Osteocyte (in vitro differentiated cells): ENCODE data around the gene AP5M1. TPM values are rescaled to one million over a fixed set of nuclear protein-coding genes. Genes with fewer than 3 reads are reported as not detected.
A peak's percentile ranks its signal among the peaks of the same experiment; 100 is the strongest.
"Not testable (repeated sequence)": the region's sequence is repeated elsewhere in the genome, so short reads cannot be mapped to it uniquely, and the experiment has no call there.

ENCODE experiments used
- DNase-seq: peaks from one replicate; pipeline ENCODE4 v3.0.0; 2021; ENCODE audit warnings: mixed read lengths; ENCODE audit not compliant: unreplicated experiment; ENCODE audit errors: extremely low spot score
- H3K27ac Mint-ChIP-seq: one replicate; pipeline ENCODE4 v1.8.0; 2021; ENCODE audit warnings: mild to moderate bottlenecking, mixed read lengths; ENCODE audit not compliant: unreplicated experiment
- H3K27me3 Mint-ChIP-seq: one replicate; pipeline ENCODE4 v1.8.0; 2021; ENCODE audit warnings: mixed read lengths; ENCODE audit not compliant: unreplicated experiment
- H3K36me3 Mint-ChIP-seq: one replicate; pipeline ENCODE4 v1.8.0; 2021; ENCODE audit warnings: mixed read lengths; ENCODE audit not compliant: unreplicated experiment
- H3K4me1 Mint-ChIP-seq: one replicate; pipeline ENCODE4 v1.8.0; 2021; ENCODE audit warnings: mixed read lengths; ENCODE audit not compliant: unreplicated experiment
- H3K4me3 Mint-ChIP-seq: one replicate; pipeline ENCODE4 v1.8.0; 2021; ENCODE audit warnings: mild to moderate bottlenecking, moderate library complexity, mixed read lengths; ENCODE audit not compliant: unreplicated experiment
- H3K9me3 Mint-ChIP-seq: one replicate; pipeline ENCODE4 v1.8.0; 2021; ENCODE audit warnings: mixed read lengths; ENCODE audit not compliant: unreplicated experiment
- total RNA-seq: library from RNA; stranded (reverse); gene quantifications from 2 replicates; pipeline ENCODE4 v1.2.1, GENCODE V29; 2021
- TF ChIP-seq, protein P1 (sequence below): fragments of 200-600 bp; sonication (generic); IDR thresholded peaks from 2 replicates; pipeline ENCODE4 v1.5.0; 2021; ENCODE audit warnings: antibody characterized with exemption, mild to moderate bottlenecking, moderate library complexity

The AP5M1 gene
- total RNA-seq, 1 donor from 2014 or later: 36.0 TPM

DNA sequence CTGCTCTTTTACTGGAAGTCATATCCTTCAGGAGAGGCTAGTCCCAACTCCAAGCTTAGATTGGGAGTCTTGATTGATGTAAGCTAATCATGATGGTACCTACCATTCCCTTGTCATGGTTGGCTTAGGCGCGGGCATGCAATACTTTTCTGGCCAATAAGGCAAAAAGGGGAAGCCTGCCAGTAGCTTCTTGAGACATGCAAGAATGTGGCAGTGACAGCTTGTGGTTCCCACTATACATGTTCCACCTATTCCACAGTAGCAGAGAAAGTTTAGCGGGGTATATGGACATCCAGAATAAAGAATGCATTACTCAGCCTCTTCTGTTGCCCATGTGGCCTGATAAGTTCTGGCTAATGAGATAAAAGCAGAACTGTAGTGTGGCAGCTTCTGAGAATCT lies 55.0 kb downstream of the AP5M1 start:
- H3K9me3 Mint-ChIP-seq: no peaks in the 10 kb centered on the region
- DNase-seq: no peak
- H3K27ac Mint-ChIP-seq: no peak overlapping the region
- TF ChIP-seq, protein P1, sequence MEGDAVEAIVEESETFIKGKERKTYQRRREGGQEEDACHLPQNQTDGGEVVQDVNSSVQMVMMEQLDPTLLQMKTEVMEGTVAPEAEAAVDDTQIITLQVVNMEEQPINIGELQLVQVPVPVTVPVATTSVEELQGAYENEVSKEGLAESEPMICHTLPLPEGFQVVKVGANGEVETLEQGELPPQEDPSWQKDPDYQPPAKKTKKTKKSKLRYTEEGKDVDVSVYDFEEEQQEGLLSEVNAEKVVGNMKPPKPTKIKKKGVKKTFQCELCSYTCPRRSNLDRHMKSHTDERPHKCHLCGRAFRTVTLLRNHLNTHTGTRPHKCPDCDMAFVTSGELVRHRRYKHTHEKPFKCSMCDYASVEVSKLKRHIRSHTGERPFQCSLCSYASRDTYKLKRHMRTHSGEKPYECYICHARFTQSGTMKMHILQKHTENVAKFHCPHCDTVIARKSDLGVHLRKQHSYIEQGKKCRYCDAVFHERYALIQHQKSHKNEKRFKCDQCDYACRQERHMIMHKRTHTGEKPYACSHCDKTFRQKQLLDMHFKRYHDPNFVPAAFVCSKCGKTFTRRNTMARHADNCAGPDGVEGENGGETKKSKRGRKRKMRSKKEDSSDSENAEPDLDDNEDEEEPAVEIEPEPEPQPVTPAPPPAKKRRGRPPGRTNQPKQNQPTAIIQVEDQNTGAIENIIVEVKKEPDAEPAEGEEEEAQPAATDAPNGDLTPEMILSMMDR: no peak
- H3K27me3 Mint-ChIP-seq: peaks cover 6% of the 10 kb centered on the region
- H3K36me3 Mint-ChIP-seq: no peaks in the 10 kb centered on the region
- no peaks in the 10 kb centered on the region for H3K4me1 Mint-ChIP-seq
- no peak overlapping the region for H3K4me3 Mint-ChIP-seq

DNA sequence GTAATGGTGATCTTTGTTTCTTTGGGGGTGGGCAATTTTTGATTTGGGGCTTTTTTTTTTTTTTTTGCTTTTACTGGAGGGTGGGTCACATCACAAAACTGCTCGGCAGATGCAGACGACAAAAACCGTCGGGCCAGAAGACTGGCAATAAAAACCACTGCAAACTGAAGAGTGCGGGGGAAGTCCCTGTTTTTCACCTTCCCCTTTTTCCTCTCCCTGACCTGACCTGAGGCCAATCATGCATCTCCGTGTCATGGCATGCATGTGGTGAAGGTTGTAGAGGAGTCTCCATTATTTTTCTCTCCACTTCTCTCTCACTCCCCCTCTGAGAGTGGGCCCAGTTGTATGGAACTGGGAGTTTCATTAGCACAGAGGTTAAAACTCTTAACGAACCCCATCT lies 57.5 kb downstream of the AP5M1 start:
- Mint-ChIP-seq H3K27ac (no peak overlapping the region), H3K9me3 (no peaks in the 10 kb centered on the region), H3K36me3 (no peaks in the 10 kb centered on the region), H3K27me3 (peaks cover 6% of the 10 kb centered on the region), H3K4me1 (no peaks in the 10 kb centered on the region), H3K4me3 (no peak overlapping the region)
- no peak for DNase-seq
- TF ChIP-seq, protein P1: no peak

DNA sequence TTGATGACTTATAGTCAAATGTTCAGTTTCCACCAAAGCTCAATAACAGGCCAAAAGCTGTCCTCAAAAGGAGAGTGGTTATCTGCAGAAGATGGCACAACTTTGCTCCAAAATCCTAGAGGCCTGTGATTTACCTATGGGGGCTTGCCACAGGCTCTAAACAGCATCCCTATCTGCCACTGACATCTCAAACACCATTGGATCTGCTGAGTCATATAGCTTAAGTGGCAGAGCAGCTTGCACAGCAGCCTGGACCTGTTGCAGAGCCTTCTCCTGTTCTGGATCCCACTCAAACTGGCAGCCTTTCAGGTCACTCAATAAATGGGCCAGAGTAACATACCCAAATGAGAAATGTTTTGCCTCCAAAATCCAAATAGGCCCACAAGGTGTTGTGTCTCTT lies 61.1 kb downstream of the AP5M1 start:
- DNase-seq: no peak
- no peak overlapping the region for H3K4me3 Mint-ChIP-seq
- TF ChIP-seq, protein P1: no peak
- H3K36me3 Mint-ChIP-seq: no peaks in the 10 kb centered on the region
- no peaks in the 10 kb centered on the region for H3K4me1 Mint-ChIP-seq
- H3K27ac Mint-ChIP-seq: no peak overlapping the region
- no peaks in the 10 kb centered on the region for H3K27me3 Mint-ChIP-seq
- H3K9me3 Mint-ChIP-seq: peaks cover 6% of the 10 kb centered on the region

DNA sequence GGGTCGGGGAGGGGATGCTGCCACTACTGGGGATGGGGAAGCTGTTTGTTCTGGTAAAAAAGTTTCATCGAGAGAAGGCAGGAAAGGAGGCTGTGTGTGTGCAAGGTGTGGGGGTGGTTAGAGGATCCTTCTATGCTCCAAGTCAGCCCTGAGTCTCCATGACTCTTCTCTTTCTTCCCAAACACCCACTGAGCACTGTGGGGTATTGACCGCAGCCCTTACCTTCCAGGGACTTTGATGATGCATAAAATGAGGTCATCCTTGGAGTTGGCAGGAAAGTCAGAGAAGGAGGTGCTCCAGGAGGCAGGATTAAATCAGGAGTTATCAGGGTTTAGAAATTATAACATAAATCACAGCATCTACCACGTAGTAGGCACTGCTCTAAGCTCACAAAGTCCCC lies 63.7 kb downstream of the AP5M1 start:
- not testable (repeated sequence) for H3K27me3 Mint-ChIP-seq, H3K4me3 Mint-ChIP-seq, H3K36me3 Mint-ChIP-seq, H3K27ac Mint-ChIP-seq, H3K4me1 Mint-ChIP-seq, DNase-seq
- H3K9me3 Mint-ChIP-seq: peaks cover 18% of the 10 kb centered on the region

DNA sequence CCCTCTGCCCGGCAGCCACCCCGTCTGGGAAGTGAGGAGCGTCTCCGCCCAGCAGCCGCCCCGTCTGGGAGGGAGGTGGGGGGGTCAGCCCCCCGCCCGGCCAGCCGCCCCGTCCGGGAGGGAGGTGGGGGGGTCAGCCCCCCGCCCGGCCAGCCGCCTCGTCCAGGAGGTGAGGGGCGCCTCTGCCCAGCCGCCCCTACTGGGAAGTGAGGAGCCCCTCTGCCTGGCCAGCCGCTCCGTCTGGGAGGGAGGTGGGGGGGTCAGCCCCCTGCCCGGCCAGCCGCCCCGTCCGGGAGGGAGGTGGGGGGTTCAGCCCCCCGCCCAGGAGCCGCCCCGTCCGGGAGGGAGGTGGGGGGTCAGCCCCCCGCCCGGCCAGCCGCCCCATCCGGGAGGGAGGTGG lies 65.0 kb downstream of the AP5M1 start:
- not testable (repeated sequence) for H3K36me3 Mint-ChIP-seq, H3K27ac Mint-ChIP-seq, H3K4me1 Mint-ChIP-seq, DNase-seq, H3K4me3 Mint-ChIP-seq, H3K27me3 Mint-ChIP-seq
- peaks cover 18% of the 10 kb centered on the region for H3K9me3 Mint-ChIP-seq

DNA sequence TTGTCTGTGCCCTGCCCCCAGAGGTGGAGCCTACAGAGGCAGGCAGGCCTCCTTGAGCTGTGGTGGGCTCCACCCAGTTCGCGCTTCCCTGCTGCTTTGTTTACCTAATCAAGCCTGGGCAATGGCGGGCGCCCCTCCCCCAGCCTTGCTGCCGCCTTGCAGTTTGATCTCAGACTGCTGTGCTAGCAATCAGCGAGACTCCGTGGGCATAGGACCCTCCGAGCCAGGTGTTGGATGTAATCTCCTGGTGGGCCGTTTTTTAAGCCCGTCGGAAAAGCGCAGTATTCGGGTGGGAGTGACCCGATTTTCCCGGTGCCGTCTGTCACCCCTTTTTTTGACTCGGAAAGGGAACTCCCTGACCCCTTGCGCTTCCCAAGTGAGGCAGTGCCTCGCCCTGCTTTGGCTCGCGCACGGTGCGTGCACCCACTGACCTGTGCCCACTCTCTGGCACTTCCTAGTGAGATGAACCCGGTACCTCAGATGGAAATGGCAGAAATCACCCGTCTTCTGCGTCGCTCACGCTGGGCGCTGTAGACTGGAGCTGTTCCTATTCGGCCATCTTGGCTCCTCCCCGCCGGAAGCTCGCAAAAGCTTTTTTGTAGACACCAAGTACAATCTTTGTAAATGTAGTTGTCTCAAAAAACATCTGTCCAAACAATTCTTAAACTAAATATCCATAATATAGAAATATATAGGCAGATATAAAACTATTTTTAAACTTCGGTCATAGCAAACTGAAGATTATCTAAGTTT lies 75.0 kb downstream of the AP5M1 start:
- not testable (repeated sequence) for DNase-seq, H3K27ac Mint-ChIP-seq
- H3K4me3 Mint-ChIP-seq: peak overlapping the region; percentile 53

More for the DNA sequence above, 75.0 kb downstream of the AP5M1 start:
- not testable (repeated sequence) for H3K36me3 Mint-ChIP-seq, H3K4me1 Mint-ChIP-seq, H3K9me3 Mint-ChIP-seq
- peaks cover 14% of the 10 kb centered on the region for H3K27me3 Mint-ChIP-seq
